A549 (cell line): ENCODE data around the gene CSMD2. TPM values are rescaled to one million over a fixed set of nuclear protein-coding genes. Genes with fewer than 3 reads are reported as not detected.
"Not testable (repeated sequence)": the region's sequence is repeated elsewhere in the genome, so short reads cannot be mapped to it uniquely, and the experiment has no call there.

Experiments used
- ATAC-seq, 2 experiments: fragments of 200-7000 bp in 1 of 2; fragments of >200 bp in 1 of 2; cut with Nextera tagmentation in 1 of 2; cut with Tn5 transposase in 1 of 2; 3 replicates each; pipeline versions ENCODE4 v1.8.0 to v1.9.1; 2018 to 2020; ENCODE audit warnings: mild to moderate bottlenecking in 1 of 2, moderate library complexity in 1 of 2
- CTCF ChIA-PET: fragments of 300-600 bp; sonication (Branson Sonifier 250); formaldehyde crosslinking; extraction: SDS; loops from one replicate; lab custom pipeline; 2021; ENCODE audit warnings: antibody characterized with exemption, inconsistent platforms; lab: Yijun Ruan, JAX
- POLR2A ChIA-PET: fragments of 350-600 bp; formaldehyde crosslinking; extraction: SDS; loops from one replicate; lab custom pipeline; 2021; ENCODE audit warnings: antibody characterized with exemption, inconsistent platforms; lab: Yijun Ruan, JAX
- DNase-seq, 2 experiments: peaks; one replicate each; pipeline versions ENCODE4 v3.0.0 to v3.0.0-alpha.2; 2011 to 2016; ENCODE audit warnings: low read depth in 1 of 2, low spot score in 1 of 2
- FAIRE-seq: peaks from 2 replicates; lab custom pipeline; 2011; peaks lifted over from hg19 to GRCh38; lab: Jason Lieb, UNC
- H3K27ac ChIP-seq, 2 experiments: fragments of >200 bp; sonication (Bioruptor Twin); formaldehyde crosslinking; 3 replicates each; pipeline ENCODE4 v1.5.1; 2016 to 2017
- H3K4me1 ChIP-seq: fragments of >200 bp; sonication (Bioruptor Twin); formaldehyde crosslinking; 3 replicates; pipeline ENCODE4 v1.6.1; 2016
- H3K4me2 ChIP-seq: fragments of >200 bp; sonication (Bioruptor Twin); formaldehyde crosslinking; 3 replicates; pipeline ENCODE4 v1.6.1; 2016
- H3K4me3 ChIP-seq: fragments of >200 bp; sonication (Bioruptor Twin); formaldehyde crosslinking; 3 replicates; pipeline ENCODE4 v1.5.1; 2016
- H3K9me3 ChIP-seq: fragments of >200 bp; sonication (Bioruptor Twin); formaldehyde crosslinking; 3 replicates; pipeline ENCODE4 v1.6.1; 2016
- CHD2 ChIP-seq: fragments of 150-350 bp; IDR thresholded peaks from 2 replicates; pipeline ENCODE4 v1.6.1; 2014; ENCODE audit warnings: low read length; ENCODE audit not compliant: partially characterized antibody
- E2F6 ChIP-seq: IDR thresholded peaks from 2 replicates; pipeline ENCODE4 v1.6.1; 2012; ENCODE audit warnings: low read depth, borderline replicate concordance
- EP300 ChIP-seq, 2 experiments: fragments of >200 bp; sonication (Bioruptor Twin); formaldehyde crosslinking; IDR thresholded peaks; 2 replicates in 1 of 2; 3 replicates in 1 of 2; pipeline ENCODE4 v1.6.1; 2016 to 2017
- FOSL2 ChIP-seq, 2 experiments: fragments of 450-650 bp in 1 of 2; fragments of >200 bp in 1 of 2; sonication (Bioruptor Twin) in 1 of 2; formaldehyde crosslinking; IDR thresholded peaks; 2 replicates each; pipeline versions ENCODE4 v1.5.0 to v1.6.1; 2016 to 2020; ENCODE audit warnings: mild to moderate bottlenecking in 1 of 2, moderate library complexity in 1 of 2
- HDAC2 ChIP-seq: fragments of 200-600 bp; sonication (generic); IDR thresholded peaks from 2 replicates; pipeline ENCODE4 v1.6.1; 2016
- HOXA7 ChIP-seq: fragments of 250-450 bp; sonication (Bioruptor Pico); IDR thresholded peaks from 2 replicates; pipeline ENCODE4 v1.5.0; 2020; ENCODE audit warnings: mild to moderate bottlenecking, moderate library complexity
- JUN ChIP-seq, 2 experiments: fragments of >200 bp; sonication (Bioruptor Twin); formaldehyde crosslinking; IDR thresholded peaks; 2 replicates in 1 of 2; 3 replicates in 1 of 2; pipeline ENCODE4 v1.6.1; 2016 to 2017
- MAFK ChIP-seq: fragments of 450-650 bp; IDR thresholded peaks from 2 replicates; pipeline ENCODE4 v1.6.1; 2014; ENCODE audit not compliant: partially characterized antibody
- MAX ChIP-seq: IDR thresholded peaks from 2 replicates; pipeline ENCODE4 v1.6.1; 2012
- MAZ ChIP-seq: fragments of 150-350 bp; IDR thresholded peaks from 2 replicates; pipeline ENCODE4 v1.6.1; 2014; ENCODE audit warnings: antibody characterized with exemption, low read depth, low read length, borderline replicate concordance
- NPAS2 ChIP-seq: fragments of 250-450 bp; sonication (Bioruptor Pico); IDR thresholded peaks from 2 replicates; pipeline ENCODE4 v1.8.0; 2022; ENCODE audit warnings: mild to moderate bottlenecking, moderate library complexity, borderline replicate concordance
- PBX3 ChIP-seq: IDR thresholded peaks from 2 replicates; pipeline ENCODE4 v1.6.1; 2012
- POLR2A ChIP-seq: IDR thresholded peaks from 2 replicates; pipeline ENCODE4 v1.6.1; 2012; ENCODE audit warnings: mild to moderate bottlenecking, low read length
- POLR2AphosphoS2 ChIP-seq: conservative IDR thresholded peaks from 2 replicates; pipeline ENCODE4 v1.6.1; 2012; ENCODE audit warnings: low read length, improper control_type of control experiment, inconsistent platforms
- RARB ChIP-seq: fragments of 250-450 bp; sonication (Bioruptor Pico); IDR thresholded peaks from 2 replicates; pipeline ENCODE4 v1.8.0; 2021; ENCODE audit warnings: mild to moderate bottlenecking, moderate library complexity
- RCOR1 ChIP-seq: fragments of 150-350 bp; IDR thresholded peaks from 2 replicates; pipeline ENCODE4 v1.6.1; 2014; ENCODE audit warnings: antibody characterized with exemption, low read length, low read depth
- RNF2 ChIP-seq: fragments of 200-600 bp; sonication (generic); IDR thresholded peaks from 2 replicates; pipeline ENCODE4 v1.6.1; 2016; ENCODE audit warnings: low read depth, mild to moderate bottlenecking, antibody characterized with exemption, moderate library complexity, borderline replicate concordance
- TFCP2L1 ChIP-seq: fragments of 250-450 bp; sonication (Bioruptor Pico); IDR thresholded peaks from 2 replicates; pipeline ENCODE4 v1.5.0; 2021; ENCODE audit warnings: mild to moderate bottlenecking
- ZC3H11A ChIP-seq: fragments of 450-650 bp; IDR thresholded peaks from 2 replicates; pipeline ENCODE4 v1.6.1; 2014; ENCODE audit warnings: antibody characterized with exemption, mild to moderate bottlenecking
- ZFP36 ChIP-seq: fragments of 450-650 bp; IDR thresholded peaks from 2 replicates; pipeline ENCODE4 v1.6.1; 2014; ENCODE audit warnings: borderline replicate concordance; ENCODE audit not compliant: partially characterized antibody
- ZNF302 ChIP-seq: fragments of 250-450 bp; sonication (Bioruptor Pico); IDR thresholded peaks from 2 replicates; pipeline ENCODE4 v1.9.0; 2021; ENCODE audit warnings: inconsistent platforms, mild to moderate bottlenecking, moderate library complexity
- ZSCAN20 ChIP-seq: fragments of 250-450 bp; sonication (Bioruptor Pico); IDR thresholded peaks from 2 replicates; pipeline ENCODE4 v1.8.0; 2022; ENCODE audit warnings: mild to moderate bottlenecking, moderate library complexity
- WGBS: methylation state at CpG from one replicate; pipeline ENCODE4 v1.1.6; 2017; ENCODE audit errors: missing lambda C conversion rate; 5-methylcytosine and 5-hydroxymethylcytosine counted together
- polyA plus RNA-seq, 4 experiments: library from polyadenylated mRNA; depleted of rRNA in 3 of 4; stranded (reverse); fragments of >200 nt; fragmentation: RNase III in 1 of 4; extraction: RNeasy Plus Mini Kit Qiagen cat#74134 plus additional on column Dnase treatment in 1 of 4; gene quantifications; 2 replicates in 3 of 4; 3 replicates in 1 of 4; pipeline ENCODE4 v1.2.3, GENCODE V29; 2011 to 2017

The CSMD2 gene
- polyA plus RNA-seq, 2 of the 4 experiments (the other 2 are of a cell fraction), result not detected

- ChIA-PET POLR2A (no interaction called here), CTCF (no interaction called here)
- FAIRE-seq (no peak), ATAC-seq (no peak), DNase-seq (no peak)
- WGBS, result 0% methylated on average over 1 of the region's 1 CpG
- H3K4me2 ChIP-seq, result no peak overlapping the region
- TF ChIP-seq RNF2 (no peak), NPAS2 (CRISPR knock-in tag) (no peak), POLR2A (no peak), HDAC2 (no peak), RCOR1 (no peak), ZC3H11A (no peak), FOSL2 (IDR thresholded peaks at IDR 0.05) (no peak), FOSL2 (CRISPR knock-in tag; IDR thresholded peaks at IDR 0.05) (no peak), JUN (IDR thresholded peaks at IDR 0.05) (no peak), PBX3 (no peak), CHD2 (no peak), EP300 (IDR thresholded peaks at IDR 0.05) (no peak), POLR2AphosphoS2 (no peak), ZNF302 (CRISPR knock-in tag) (no peak), MAX (no peak), RARB (CRISPR knock-in tag) (no peak), MAZ (no peak), E2F6 (no peak), MAFK (no peak)
- no peak overlapping the region for H3K4me3 ChIP-seq
- H3K4me1 ChIP-seq, result no peaks in the 10 kb centered on the region
- no peaks in the 10 kb centered on the region for H3K9me3 ChIP-seq
- no peak overlapping the region for H3K27ac ChIP-seq
These were observed 78.5 kb downstream of the CSMD2 start for GRCh38 chr1:34086561-34086960.

- no peak for DNase-seq
- no peak for ATAC-seq
- 0% methylated on average over 2 of the region's 2 CpGs for WGBS
- no peak for FAIRE-seq
- TF ChIP-seq TFCP2L1 (CRISPR knock-in tag) (no peak), MAZ (no peak), HOXA7 (no peak)
- Histone ChIP-seq H3K4me3 (no peak overlapping the region), H3K4me2 (no peak overlapping the region), H3K27ac (no peak overlapping the region), H3K9me3 (no peaks in the 10 kb centered on the region), H3K4me1 (no peaks in the 10 kb centered on the region)
- CTCF ChIA-PET, result no interaction called here
- POLR2A ChIA-PET, result no interaction called here
These were observed 81.1 kb downstream of the CSMD2 start for GRCh38 chr1:34083974-34084373.

- CTCF ChIA-PET, H3K4me1 ChIP-seq, POLR2A ChIA-PET, H3K9me3 ChIP-seq, DNase-seq, H3K4me3 ChIP-seq, ATAC-seq, H3K27ac ChIP-seq, FAIRE-seq, H3K4me2 ChIP-seq: not testable (repeated sequence)
- 70% methylated on average over 4 of the region's 43 CpGs for WGBS
These were observed 82.9 kb downstream of the CSMD2 start for GRCh38 chr1:34082085-34082670.

- Histone ChIP-seq H3K4me1 (no peaks in the 10 kb centered on the region), H3K4me3 (no peak overlapping the region), H3K27ac (no peak overlapping the region), H3K4me2 (no peak overlapping the region), H3K9me3 (no peaks in the 10 kb centered on the region)
- DNase-seq, result no peak
- ATAC-seq, result no peak
- 43% methylated on average over 4 of the region's 4 CpGs for WGBS
- FAIRE-seq, result no peak
- ChIA-PET CTCF (no interaction called here), POLR2A (no interaction called here)
- no peak for TF ChIP-seq ZSCAN20 (CRISPR knock-in tag)
- no peak for TF ChIP-seq MAX
- TF ChIP-seq ZFP36, result no peak
- TF ChIP-seq RCOR1, result no peak
These were observed 86.6 kb downstream of the CSMD2 start for GRCh38 chr1:34078383-34078782.
